Posterior vena cava (tissue), 2 donors: Measurements from ENCODE around the gene CFAP141. TPM values are rescaled to one million over a fixed set of nuclear protein-coding genes. Genes with fewer than 3 reads are reported as not detected.
A peak's percentile ranks its signal among the peaks of the same experiment; 100 is the strongest.

Experiments used
- DNase-seq: peaks from one replicate; pipeline ENCODE4 v3.0.0-alpha.2; 2020; ENCODE audit warnings: low spot score
- intact Hi-C, 2 donors: fragments of 100-400 bp; cut with DNase I; formaldehyde crosslinking; loops; one replicate each; pipeline versions ENCODE4 v1.14.1 to v1.14.2; 2022 to 2023
- total RNA-seq, 2 donors: library from RNA; stranded (reverse); fragmentation: NEBNext Ultra II Directional; extraction: Animal tissue kit (Norgen Biotek cat#: 25700); gene quantifications; one replicate each; pipeline ENCODE4 v1.2.1, GENCODE V29; 2021
- donor health status: DM: yes; HTN: yes; CAD: no.
- donor health status: DM: yes; HTN: yes; CAD: no.

Gene CFAP141
- total RNA-seq, 2 donors from 2014 or later, result not detected

DNA sequence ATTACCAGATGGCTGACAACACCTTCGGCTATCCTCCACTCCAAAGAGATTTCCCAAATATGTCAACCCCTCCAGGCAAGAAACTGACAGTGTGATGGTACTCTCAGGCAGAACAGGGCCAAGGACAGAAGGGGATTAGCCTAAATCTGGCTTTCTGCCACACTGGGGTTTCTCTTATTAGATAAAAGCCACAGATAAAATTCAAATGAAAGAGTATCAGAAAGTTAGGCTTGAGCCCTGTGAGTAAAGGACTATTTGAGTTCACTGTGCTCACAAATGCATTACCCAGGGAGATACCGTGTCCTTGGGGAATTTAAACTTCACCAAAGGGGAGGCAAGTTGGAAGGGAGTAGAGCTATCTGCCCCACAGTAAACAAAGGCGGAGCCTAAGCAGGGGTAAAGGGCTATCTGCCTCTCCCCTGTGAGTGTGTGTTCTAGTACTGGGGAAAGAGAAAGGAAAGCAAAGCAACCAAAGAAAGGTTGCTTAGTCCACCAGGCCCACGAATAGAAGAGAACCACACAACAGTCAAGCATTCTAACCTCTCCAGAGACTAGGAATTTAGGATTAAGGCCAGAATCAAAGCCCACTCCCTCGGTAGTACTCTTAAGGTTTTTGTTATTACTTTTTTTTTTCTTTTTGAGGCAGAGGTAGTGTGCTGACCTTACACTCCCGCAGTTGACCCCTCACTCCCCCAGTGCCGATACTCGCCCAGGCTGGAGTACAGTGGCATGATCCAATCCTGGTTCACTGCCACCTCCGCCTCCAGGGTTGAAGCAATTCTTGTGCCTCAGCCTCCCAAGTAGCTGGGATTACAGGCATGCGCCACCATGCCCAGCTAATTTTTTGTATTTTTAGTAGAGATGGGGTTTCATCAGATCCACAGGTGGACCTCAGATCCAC lies 27.0 kb downstream of the CFAP141 start:
- intact Hi-C loops, result loop anchor here in 1 of 2 donors (10.0 kb wide), 1 partner anchor 184 kb away; the partner anchor contains the start of gene RPS27
- no peak for DNase-seq

DNA sequence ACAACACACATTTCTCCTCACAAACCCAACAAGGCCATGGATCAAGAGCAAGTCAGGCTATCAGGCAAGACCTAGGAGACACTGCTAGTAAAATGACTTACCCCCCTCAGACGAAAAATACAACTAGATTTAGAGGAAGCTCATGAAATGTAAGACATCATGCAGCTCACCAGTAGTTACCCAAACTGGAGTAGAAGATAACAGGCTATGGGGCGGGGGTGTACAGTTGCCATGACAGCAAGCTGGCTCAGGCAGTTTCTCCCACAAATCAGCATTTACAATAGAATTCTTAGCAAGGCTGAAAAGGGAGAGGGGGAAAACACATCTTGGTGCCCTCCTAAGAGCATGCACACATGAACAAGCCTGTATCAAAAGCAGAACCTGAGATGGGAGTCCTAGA lies 28.1 kb downstream of the CFAP141 start:
- no peak for DNase-seq
- intact Hi-C loops, result loop anchor here in 1 of 2 donors (10.0 kb wide), 1 partner anchor 183 kb away; the partner anchor contains the start of gene RPS27

DNA sequence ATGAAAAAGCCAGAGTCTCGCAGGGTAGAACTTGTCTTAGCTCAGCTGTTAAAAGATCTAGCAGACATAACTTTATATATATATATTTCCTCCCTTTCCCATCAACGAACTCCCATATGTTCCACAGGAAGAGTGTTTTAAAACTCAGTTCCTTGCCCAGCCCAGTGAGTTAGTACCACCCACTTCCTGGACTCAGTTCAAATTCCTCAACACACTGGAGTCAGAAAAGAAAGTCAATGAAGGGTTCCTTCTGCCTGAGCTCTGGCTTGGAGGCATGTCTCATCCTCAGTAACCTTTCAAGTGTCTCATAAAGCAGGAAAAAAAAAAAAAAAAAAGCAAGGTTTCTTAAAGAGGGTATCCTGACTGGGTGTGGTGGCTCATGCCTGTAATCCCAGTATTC lies 29.8 kb downstream of the CFAP141 start:
- DNase-seq, result no peak
- intact Hi-C loops, result loop anchor here in 1 of 2 donors (10.0 kb wide), 1 partner anchor 182 kb away; the partner anchor contains the start of gene RPS27

DNA sequence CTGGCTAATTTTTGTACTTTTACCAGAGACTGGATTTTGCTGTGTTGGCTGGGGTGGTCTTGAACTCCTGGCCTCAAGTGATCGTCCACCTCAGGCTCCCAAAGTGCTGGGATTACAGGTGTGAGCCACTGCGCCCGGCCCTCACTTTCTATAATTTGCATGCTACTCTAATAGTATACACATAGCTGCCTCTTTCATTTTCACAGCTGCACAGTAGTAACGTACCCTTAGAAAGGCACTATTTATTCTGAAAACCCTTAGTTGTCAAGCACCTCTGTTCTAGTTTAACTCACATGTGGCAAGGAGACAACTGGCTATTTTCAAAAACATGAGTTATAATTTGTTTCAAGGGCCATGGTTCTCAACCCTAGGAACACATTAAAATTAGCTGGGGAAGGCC lies 31.5 kb downstream of the CFAP141 start:
- no peak for DNase-seq
- intact Hi-C loops, result loop anchor here in 1 of 2 donors (10.0 kb wide), 1 partner anchor 180 kb away; the partner anchor contains the start of gene RPS27

DNA sequence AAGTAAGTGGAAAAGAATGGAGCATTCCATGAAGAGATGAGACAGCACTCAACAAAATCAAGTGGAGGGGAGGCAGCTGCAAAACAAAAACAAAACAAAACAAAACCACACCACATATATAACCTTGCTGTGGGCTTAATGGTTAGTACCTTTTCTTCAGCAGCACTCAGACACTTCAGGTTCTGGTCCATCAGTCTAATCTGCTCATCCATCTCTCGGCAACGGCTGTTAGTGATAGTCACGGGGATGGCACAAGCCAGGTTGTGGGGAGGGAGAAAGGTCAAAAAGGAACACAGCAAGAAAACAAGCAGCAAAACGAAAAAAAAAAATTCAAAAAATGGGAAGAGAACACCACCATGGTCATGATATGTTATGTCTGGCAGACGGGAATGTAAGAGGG lies 34.3 kb downstream of the CFAP141 start:
- no peak for DNase-seq
- intact Hi-C loops, result loop anchor here in 1 of 2 donors (10.0 kb wide), 1 partner anchor 177 kb away; the partner anchor contains the start of gene RPS27

DNA sequence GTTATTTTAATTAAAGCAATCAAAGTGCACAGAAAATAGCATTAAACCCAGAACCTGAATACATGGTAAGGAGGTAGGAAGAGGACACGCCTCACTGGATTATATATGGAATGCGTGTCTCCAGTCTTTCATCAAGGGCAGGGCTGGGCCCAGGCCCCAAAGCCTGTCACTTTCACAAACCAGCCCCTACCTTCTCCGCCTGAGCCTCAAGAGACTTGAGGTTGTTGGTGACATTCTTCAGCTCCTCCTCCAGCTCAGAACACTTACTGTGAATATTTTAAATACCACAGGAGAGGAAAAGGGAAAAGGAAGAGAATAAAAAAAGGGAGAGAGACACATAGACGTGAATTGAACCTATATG lies 34.9 kb downstream of the CFAP141 start:
- intact Hi-C loops, result loop anchor here in 1 of 2 donors (10.0 kb wide), 1 partner anchor 176 kb away; the partner anchor contains the start of gene RPS27

DNA sequence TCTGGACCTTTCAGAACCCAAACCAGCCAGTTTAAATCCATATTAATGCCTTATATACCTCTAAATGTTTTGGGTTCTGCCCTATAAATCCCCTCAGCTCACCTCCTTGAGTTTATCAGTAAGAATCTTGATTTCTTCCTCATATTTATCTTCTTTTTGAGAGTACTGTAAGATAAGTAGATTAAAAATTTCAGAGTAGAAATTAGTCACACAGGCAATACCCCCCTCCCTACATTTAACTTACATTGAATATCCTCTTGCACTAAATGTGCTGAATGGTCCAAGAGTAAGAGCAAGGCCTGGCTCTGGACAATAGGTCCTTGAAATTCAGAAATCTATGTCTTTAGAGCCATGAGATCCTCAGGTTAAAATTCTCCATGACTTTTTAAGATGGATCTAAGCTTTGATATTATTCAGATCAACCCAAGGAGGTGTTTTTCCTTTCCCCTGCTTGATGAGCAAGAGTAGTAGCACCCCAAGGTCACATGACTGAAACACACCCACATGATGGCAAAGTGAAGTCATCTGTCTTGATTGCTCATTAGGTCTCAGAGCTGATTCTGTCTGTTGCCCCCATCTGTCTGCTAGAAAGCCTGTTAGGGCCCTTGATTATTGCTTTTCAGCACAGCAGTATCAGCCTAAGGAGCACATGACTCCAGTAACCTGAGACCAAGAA lies 35.4 kb downstream of the CFAP141 start:
- no peak for DNase-seq
- intact Hi-C loops, result loop anchor here in 1 of 2 donors (10.0 kb wide), 1 partner anchor 176 kb away; the partner anchor contains the start of gene RPS27

More for the DNA sequence above, 34.9 kb downstream of the CFAP141 start:
- DNase-seq, result no peak

DNA sequence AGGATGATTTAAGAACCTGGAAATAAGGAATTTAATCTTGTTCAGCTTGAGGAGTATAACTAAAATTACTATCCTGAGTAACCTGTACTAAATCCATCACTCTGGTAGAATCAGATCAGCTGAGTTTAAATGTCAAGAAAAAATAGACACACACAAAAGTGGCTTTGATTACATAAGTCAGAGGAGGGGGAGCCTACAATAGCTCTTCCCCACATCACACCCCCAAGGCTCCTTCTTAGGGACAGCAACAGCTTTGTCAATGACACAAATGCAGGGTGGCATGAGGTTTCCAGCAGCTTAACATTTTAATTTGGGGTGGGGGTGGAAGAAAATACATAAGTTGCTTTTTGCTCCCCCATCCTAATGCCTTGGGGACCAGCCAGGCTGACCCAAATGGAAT lies 38.7 kb downstream of the CFAP141 start:
- intact Hi-C loops, result no loop called here
- DNase-seq, result no peak

DNA sequence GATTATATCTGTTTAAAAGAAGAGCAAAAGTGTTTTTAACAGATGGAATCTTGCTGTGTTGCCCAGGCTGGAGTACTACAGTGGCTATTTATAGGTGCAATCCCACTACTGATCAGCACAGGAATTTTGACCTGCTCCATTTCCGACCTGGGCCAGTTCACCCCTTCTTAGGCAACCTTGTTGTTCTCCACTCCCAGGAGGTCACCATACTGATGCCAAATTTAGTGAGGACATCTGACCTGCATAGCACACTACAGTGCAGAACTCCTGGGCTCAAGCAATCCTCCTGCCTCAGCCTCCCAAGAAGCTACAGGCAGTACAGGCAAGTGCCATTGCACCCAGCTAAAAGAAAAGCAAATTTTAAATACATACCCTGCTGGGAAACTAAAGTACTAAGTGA lies 39.9 kb downstream of the CFAP141 start:
- DNase-seq, result no peak
- intact Hi-C loops, result no loop called here

DNA sequence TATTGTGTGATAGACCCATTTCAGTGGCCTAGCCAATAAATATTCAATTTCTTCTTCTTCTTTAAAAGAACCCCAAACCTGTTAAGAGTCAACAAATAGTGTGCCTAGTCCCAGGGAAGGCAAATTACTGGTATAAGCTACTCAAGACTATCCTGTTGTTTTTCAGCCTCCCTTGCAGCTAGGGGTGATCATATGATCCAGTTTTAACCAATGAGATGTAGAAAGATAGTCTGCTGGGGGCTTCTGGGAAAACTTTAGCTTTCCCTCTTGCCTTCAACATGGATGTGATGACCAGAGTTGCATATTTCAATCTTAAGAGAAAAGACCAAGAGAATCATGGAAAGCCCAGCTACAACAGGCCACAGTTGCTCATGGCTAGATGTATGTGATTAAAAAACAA lies 46.6 kb downstream of the CFAP141 start:
- intact Hi-C loops, result no loop called here
- no peak for DNase-seq

DNA sequence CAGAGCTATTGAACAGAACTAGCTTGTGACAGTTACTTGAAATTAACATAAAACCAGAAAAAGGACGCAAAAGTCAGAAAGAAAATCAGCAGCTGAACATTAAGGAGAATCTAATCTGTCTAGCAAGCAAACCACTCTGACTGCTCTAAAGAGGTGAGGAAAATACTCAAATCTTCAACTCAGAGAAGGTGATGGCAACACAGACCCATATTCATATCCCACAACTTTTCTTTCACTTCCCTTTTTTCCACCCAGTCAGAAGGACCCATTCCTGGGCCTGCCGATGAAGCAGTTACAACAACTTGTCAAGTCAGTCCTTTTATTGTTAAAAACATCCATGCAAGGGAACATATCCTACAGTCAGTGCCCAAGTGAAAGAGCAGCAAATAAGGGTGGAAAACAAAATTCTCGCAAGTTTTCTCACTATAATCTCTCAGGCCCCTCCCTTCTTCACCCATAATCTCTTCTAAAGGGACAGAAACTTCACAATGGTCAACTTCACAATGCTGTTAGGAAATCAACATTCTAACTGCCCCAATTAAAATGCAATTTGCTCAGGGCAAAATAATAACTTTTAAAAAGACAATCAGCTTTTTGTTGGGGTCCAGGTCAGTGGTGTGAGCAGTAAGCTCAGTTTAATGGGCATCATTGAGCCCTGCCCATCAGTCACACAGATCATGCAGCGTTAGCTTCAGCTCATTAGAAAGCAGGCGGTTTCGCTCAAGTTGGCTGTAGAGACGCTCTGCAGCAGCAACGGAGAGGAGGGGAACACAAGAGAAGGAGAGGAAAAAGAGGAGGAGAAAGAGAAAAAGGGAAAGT lies 47.6 kb downstream of the CFAP141 start:
- DNase-seq, result no peak
- intact Hi-C loops, result no loop called here

DNA sequence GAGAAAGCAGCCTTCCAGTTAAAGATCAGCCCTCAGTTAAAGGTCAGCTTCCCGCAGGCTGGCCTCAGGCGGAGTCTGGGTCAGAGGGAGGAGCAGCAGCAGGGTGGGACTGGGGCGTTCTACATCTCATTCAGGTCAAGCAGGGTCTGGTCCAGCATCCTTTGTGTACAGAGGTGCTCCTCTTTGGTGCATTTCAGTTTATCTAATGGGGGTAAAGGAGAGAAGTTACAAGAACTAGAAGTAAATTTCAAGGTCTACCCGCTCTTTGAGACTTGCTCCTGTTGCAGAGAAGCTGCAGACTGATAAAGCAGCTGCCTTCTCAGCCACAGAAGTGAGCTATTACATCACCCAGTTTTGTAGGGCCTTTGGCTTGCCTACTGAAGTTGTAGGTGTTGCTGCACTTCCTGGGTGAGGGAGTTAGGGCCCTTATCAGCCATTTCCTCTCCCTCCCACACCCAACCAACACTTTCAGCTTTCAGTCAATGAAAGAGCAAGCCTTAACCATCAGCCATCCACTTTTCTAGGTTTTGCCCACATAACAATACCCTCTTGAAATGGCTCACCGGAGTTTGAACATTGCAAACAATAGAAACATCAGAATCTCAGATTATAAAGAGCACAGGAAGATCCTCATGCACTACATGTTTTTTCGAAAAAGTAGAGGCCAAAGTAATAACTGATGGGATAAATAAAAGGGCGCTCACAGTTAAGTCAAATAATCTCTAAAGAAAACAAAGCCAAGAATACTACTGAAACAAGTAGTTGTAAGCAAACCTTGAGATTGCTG lies 48.4 kb downstream of the CFAP141 start:
- no peak for DNase-seq
- intact Hi-C loops, result no loop called here

DNA sequence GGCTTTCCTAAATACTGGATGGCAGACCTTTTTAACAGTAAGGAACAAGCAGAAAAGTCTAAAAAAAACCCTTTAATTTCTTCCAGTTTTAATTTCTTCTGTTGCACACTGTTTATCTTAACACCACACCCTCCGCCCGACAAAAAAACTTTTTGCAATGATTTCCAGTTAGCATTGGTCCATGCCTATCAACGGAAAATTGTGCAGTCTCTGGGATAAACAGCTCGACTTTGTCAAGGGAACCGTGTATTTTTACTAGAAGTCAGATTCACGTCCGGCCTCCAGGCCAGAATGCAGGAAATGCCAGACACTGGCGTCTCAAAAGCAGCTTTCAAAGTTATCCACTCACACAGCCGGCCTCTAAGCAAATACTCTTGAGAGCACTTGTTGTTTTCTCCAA lies 50.9 kb downstream of the CFAP141 start:
- DNase-seq, result no peak
- intact Hi-C loops, result no loop called here

DNA sequence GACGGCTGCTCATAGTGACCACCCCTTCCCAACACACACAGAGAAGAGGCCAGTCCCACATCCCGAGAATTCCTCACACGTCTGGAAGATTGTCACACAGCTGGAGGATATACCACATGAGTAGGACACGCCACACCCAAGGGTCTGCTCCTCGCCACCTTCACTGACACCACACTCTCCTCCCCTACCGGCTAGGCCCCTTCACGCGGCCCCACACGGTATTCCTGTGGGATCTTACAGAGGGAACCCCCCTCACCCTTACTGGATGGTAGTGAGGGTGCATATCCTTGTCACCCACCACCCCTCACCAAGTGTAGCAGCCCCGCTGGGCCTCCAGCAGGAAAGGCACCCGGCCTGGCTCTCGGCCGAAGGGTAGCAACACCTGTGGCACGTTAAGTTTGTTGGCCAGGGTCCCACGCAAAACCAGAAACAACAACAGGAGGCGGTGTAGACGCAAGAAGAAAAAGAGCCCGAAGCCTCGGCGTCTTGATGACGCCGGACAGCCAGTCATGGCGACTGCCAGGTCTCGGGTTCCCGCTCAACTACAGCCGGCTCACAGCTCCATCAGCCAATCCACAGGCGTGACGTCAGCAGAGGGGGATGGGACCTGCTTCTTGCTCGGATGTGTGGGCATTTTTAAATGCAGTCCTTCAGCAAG lies 51.5 kb downstream of the CFAP141 start, which contains the start of gene NUP210L:
NUP210L (minus strand) TSS at position 540 of the 658 bp plus-strand sequence.
- peak; percentile 88 for DNase-seq
- intact Hi-C loops, result no loop called here

DNA sequence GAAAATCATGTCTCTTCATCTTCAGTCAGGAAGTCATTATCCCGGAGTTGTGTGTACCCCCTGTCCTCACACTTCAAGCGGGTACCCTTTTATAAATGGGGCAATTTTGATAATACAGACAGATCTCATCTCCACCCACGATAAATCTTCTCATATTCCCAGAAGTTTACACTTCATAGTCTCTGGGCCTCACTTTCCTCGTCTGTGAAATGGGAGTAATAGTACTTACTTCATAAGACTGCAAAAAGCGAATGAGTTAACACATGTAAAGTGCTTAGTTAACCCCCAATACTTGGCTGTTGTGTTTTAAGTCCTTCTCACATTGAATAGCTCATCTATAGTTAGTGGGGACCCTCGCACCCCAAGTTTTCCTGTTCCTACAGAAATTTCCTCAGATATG lies 52.1 kb downstream of the CFAP141 start:
- intact Hi-C loops, result no loop called here
- no peak for DNase-seq

DNA sequence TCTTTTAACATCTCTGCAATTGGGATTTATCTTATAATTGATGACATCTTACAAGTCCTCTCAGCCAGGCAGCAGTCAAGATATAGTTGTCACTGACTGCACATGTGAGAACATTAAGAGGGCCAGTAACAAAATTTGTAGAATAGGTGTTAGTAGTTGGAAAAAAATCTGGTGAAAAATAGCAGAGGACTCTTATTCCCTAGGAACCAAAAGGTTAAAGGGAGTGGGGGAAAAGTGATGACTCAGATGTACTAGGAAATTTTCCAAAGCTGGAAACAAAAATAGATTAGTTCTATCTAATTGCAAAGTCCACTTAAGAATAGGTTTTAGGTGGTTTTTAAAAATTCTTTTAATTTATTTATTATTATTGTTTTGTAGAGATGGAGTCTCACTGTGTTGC lies 54.8 kb downstream of the CFAP141 start:
- intact Hi-C loops, result no loop called here
- no peak for DNase-seq
